ENCODE measurements around the gene NMUR1.
"Not testable (repeated sequence)": the region's sequence is repeated elsewhere in the genome, so short reads cannot be mapped to it uniquely, and the experiment has no call there.

NMUR1 gene

GRCh38 chr2:231573096-231573495 is 42.9 kb upstream of the NMUR1 start:
- ChIA-PET POLR2A (interaction anchor here (0.7 kb wide), 2 partner anchors 159 to 219 kb away, joined by 3 to 5 read pairs; no protein-coding TSS in a partner anchor), CTCF (interaction anchor here (3.0 kb wide), 1 partner anchor 10 kb away, joined by 10 read pairs; no protein-coding TSS in a partner anchor)
- H3K4me1 ChIP-seq (ENCODE audit: control insufficient read depth, insufficient read depth, low read length): no peaks in the 10 kb centered on the region
- H3K36me3 ChIP-seq (ENCODE audit: control insufficient read depth in 2 of 2, insufficient read depth in 1 of 2, low read length in 2 of 2): no peaks in the 10 kb centered on the region
- TF ChIP-seq ZFP37 (tag by site-specific recombination; IDR thresholded peaks at IDR 0.05) (no peak), ZNF521 (tag by site-specific recombination; IDR thresholded peaks at IDR 0.05) (no peak)
- H3K4me3 ChIP-seq (ENCODE audit: low read depth, low read length): no peak overlapping the region
- H3K27ac ChIP-seq (ENCODE audit: extremely low read depth, low read depth, low read length): no peak overlapping the region
- H3K9me3 ChIP-seq (ENCODE audit: control insufficient read depth, insufficient read depth, low read depth, low read length): no peaks in the 10 kb centered on the region

DNA sequence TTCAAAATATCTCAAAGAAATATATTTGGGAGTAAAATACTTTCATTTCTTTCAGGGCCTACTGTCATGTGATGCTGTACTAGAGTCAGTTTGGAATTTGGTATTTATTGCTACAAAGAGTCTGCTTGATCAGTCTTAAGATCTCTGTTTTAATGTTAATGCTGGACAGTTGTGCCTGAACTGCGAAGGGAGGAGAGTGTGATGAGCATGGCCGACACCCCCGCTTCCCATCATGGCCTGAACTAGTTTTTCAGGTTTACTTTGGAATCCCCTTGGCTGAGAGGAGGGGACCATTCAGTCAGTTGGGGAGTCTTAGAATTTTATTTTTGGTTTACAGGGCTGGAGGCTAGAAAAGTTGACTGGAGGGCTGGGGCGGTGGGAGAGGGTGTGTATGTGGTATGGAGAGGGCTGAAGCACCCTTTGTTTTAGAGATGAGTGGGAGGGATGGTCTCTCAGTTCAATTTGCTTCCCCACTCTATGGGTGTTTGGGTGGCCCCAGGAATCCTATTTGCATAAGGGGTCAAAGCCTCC is 41.5 kb upstream of the NMUR1 start:
- Histone ChIP-seq H3K4me3 (ENCODE audit: low read depth, low read length) (no peak overlapping the region), H3K27ac (ENCODE audit: extremely low read depth, low read depth, low read length) (no peak overlapping the region), H3K9me3 (ENCODE audit: control insufficient read depth, insufficient read depth, low read depth, low read length) (no peaks in the 10 kb centered on the region), H3K4me1 (ENCODE audit: control insufficient read depth, insufficient read depth, low read length) (no peaks in the 10 kb centered on the region), H3K36me3 (ENCODE audit: control insufficient read depth in 2 of 2, insufficient read depth in 1 of 2, low read length in 2 of 2) (no peaks in the 10 kb centered on the region)
- POLR2A ChIA-PET: no interaction called here
- TF ChIP-seq, protein P1, sequence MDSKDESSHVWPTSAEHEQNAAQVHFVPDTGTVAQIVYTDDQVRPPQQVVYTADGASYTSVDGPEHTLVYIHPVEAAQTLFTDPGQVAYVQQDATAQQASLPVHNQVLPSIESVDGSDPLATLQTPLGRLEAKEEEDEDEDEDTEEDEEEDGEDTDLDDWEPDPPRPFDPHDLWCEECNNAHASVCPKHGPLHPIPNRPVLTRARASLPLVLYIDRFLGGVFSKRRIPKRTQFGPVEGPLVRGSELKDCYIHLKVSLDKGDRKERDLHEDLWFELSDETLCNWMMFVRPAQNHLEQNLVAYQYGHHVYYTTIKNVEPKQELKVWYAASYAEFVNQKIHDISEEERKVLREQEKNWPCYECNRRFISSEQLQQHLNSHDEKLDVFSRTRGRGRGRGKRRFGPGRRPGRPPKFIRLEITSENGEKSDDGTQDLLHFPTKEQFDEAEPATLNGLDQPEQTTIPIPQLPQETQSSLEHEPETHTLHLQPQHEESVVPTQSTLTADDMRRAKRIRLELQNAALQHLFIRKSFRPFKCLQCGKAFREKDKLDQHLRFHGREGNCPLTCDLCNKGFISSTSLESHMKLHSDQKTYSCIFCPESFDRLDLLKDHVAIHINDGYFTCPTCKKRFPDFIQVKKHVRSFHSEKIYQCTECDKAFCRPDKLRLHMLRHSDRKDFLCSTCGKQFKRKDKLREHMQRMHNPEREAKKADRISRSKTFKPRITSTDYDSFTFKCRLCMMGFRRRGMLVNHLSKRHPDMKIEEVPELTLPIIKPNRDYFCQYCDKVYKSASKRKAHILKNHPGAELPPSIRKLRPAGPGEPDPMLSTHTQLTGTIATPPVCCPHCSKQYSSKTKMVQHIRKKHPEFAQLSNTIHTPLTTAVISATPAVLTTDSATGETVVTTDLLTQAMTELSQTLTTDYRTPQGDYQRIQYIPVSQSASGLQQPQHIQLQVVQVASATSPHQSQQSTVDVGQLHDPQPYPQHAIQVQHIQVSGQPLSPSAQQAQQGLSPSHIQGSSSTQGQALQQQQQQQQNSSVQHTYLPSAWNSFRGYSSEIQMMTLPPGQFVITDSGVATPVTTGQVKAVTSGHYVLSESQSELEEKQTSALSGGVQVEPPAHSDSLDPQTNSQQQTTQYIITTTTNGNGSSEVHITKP (tag by site-specific recombination; IDR thresholded peaks at IDR 0.05): peak; percentile 92
- no peak for TF ChIP-seq ZNF473 (tag by site-specific recombination; IDR thresholded peaks at IDR 0.05)
- TF ChIP-seq, protein P2, sequence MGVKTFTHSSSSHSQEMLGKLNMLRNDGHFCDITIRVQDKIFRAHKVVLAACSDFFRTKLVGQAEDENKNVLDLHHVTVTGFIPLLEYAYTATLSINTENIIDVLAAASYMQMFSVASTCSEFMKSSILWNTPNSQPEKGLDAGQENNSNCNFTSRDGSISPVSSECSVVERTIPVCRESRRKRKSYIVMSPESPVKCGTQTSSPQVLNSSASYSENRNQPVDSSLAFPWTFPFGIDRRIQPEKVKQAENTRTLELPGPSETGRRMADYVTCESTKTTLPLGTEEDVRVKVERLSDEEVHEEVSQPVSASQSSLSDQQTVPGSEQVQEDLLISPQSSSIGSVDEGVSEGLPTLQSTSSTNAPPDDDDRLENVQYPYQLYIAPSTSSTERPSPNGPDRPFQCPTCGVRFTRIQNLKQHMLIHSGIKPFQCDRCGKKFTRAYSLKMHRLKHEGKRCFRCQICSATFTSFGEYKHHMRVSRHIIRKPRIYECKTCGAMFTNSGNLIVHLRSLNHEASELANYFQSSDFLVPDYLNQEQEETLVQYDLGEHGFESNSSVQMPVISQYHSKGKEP (tag by site-specific recombination; IDR thresholded peaks at IDR 0.05): no peak
- TF ChIP-seq, protein P3, sequence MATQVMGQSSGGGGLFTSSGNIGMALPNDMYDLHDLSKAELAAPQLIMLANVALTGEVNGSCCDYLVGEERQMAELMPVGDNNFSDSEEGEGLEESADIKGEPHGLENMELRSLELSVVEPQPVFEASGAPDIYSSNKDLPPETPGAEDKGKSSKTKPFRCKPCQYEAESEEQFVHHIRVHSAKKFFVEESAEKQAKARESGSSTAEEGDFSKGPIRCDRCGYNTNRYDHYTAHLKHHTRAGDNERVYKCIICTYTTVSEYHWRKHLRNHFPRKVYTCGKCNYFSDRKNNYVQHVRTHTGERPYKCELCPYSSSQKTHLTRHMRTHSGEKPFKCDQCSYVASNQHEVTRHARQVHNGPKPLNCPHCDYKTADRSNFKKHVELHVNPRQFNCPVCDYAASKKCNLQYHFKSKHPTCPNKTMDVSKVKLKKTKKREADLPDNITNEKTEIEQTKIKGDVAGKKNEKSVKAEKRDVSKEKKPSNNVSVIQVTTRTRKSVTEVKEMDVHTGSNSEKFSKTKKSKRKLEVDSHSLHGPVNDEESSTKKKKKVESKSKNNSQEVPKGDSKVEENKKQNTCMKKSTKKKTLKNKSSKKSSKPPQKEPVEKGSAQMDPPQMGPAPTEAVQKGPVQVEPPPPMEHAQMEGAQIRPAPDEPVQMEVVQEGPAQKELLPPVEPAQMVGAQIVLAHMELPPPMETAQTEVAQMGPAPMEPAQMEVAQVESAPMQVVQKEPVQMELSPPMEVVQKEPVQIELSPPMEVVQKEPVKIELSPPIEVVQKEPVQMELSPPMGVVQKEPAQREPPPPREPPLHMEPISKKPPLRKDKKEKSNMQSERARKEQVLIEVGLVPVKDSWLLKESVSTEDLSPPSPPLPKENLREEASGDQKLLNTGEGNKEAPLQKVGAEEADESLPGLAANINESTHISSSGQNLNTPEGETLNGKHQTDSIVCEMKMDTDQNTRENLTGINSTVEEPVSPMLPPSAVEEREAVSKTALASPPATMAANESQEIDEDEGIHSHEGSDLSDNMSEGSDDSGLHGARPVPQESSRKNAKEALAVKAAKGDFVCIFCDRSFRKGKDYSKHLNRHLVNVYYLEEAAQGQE (tag by site-specific recombination; IDR thresholded peaks at IDR 0.05): no peak
- CTCF ChIA-PET: interaction anchor here (1.1 to 3.0 kb wide), 2 partner anchors 8 to 54 kb away, joined by 3 to 10 read pairs; no protein-coding TSS in a partner anchor

GRCh38 chr2:231570915-231571314 is 40.7 kb upstream of the NMUR1 start:
- H3K4me1 ChIP-seq (ENCODE audit: control insufficient read depth, insufficient read depth, low read length); H3K4me3 ChIP-seq (ENCODE audit: low read depth, low read length); H3K36me3 ChIP-seq (ENCODE audit: control insufficient read depth in 2 of 2, insufficient read depth in 1 of 2, low read length in 2 of 2); H3K27ac ChIP-seq (ENCODE audit: extremely low read depth, low read depth, low read length); H3K9me3 ChIP-seq (ENCODE audit: control insufficient read depth, insufficient read depth, low read depth, low read length); POLR2A ChIA-PET: not testable (repeated sequence)
- CTCF ChIA-PET: interaction anchor here (0.6 kb wide), 1 partner anchor 12 kb away, joined by 4 read pairs; no protein-coding TSS in a partner anchor

GRCh38 chr2:231568785-231569435 is 38.7 kb upstream of the NMUR1 start:
- no peak overlapping the region for H3K4me3 ChIP-seq (ENCODE audit: low read depth, low read length)
- no peaks in the 10 kb centered on the region for H3K4me1 ChIP-seq (ENCODE audit: control insufficient read depth, insufficient read depth, low read length)
- CTCF ChIA-PET: interaction anchor here (0.6 to 0.9 kb wide), 3 partner anchors 52 to 1812 kb away, joined by 3 to 5 read pairs (median 4); no protein-coding TSS in a partner anchor
- H3K36me3 ChIP-seq (ENCODE audit: control insufficient read depth in 2 of 2, insufficient read depth in 1 of 2, low read length in 2 of 2): no peaks in the 10 kb centered on the region
- no peak overlapping the region for H3K27ac ChIP-seq (ENCODE audit: extremely low read depth, low read depth, low read length)
- POLR2A ChIA-PET: no interaction called here
- no peaks in the 10 kb centered on the region for H3K9me3 ChIP-seq (ENCODE audit: control insufficient read depth, insufficient read depth, low read depth, low read length)
- TF ChIP-seq ZNF654 (tag by site-specific recombination; IDR thresholded peaks at IDR 0.05; ENCODE audit: low read depth) (no peak), ZNF610 (tag by site-specific recombination; IDR thresholded peaks at IDR 0.05; ENCODE audit: borderline replicate concordance) (no peak), ZNF544 (tag by site-specific recombination; IDR thresholded peaks at IDR 0.05) (no peak), ZNF138 (tag by site-specific recombination; IDR thresholded peaks at IDR 0.05; ENCODE audit: borderline replicate concordance) (no peak), ZNF311 (tag by site-specific recombination; IDR thresholded peaks at IDR 0.05; ENCODE audit: borderline replicate concordance) (no peak), ZNF366 (tag by site-specific recombination; conservative IDR thresholded peaks at IDR 0.05) (no peak)
- TF ChIP-seq, protein P4, sequence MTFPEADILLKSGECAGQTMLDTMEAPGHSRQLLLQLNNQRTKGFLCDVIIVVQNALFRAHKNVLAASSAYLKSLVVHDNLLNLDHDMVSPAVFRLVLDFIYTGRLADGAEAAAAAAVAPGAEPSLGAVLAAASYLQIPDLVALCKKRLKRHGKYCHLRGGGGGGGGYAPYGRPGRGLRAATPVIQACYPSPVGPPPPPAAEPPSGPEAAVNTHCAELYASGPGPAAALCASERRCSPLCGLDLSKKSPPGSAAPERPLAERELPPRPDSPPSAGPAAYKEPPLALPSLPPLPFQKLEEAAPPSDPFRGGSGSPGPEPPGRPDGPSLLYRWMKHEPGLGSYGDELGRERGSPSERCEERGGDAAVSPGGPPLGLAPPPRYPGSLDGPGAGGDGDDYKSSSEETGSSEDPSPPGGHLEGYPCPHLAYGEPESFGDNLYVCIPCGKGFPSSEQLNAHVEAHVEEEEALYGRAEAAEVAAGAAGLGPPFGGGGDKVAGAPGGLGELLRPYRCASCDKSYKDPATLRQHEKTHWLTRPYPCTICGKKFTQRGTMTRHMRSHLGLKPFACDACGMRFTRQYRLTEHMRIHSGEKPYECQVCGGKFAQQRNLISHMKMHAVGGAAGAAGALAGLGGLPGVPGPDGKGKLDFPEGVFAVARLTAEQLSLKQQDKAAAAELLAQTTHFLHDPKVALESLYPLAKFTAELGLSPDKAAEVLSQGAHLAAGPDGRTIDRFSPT (tag by site-specific recombination; IDR thresholded peaks at IDR 0.05): no peak
